ENCODE measurements around the gene GARIN5B. TPM values are rescaled to one million over a fixed set of nuclear protein-coding genes. Genes with fewer than 3 reads are reported as not detected.

GARIN5B gene
- total and polyA plus RNA-seq, 2 donors (not counting 1 experiment from before 2014, with no cell fraction given) = not detected

DNA sequence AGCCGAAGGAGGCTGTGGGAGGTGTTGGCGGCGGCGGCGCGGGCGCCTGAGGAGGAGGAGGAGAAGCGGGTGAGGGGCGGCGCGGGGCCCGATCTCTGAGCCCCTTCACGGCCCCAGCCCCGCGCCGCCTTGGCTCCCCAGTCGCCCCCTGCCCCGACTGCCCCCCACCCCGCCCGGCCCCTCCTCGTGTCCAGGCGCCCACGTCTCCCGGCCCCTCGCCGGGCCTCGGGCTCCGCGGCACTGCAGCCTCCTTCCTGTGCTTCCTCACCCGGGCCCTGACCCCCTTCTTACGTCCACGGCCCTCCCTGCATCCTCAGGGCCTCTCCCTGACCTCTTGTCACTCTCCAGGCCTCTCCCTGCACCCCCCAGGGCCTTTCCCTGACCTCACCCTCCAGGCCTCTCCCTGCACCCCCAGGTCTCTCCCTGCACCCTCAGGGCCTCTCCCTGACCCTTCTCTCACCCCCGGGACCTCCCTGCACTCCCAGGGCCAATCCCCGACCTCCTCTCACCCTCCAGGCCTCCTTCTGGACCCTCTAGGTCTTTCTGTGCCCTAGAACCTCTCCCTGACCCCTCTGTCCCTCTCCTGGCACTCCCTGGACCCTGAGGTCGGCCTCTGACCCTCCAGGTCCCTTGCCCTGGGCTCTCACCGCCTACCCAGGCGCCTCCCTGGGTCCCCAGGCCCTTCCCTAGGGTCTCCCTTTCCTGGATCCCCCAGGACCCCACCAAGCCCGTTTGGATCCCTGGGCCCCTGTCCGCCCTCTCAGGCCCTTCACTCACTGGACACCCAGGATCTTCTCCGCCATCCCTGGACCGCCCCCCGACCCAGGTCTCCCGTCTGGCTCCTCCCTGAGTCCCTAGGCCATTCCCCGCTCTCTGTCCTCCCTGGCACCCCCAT is 22.9 kb downstream of the GARIN5B start:
- no peaks in the 10 kb centered on the region for H3K9me3 Mint-ChIP-seq (ENCODE audit: insufficient read depth)
- H3K27me3 ChIP-seq (replicated peaks in 1 of 4; ENCODE audit: control extremely low read depth in 1 of 4, control insufficient read depth in 3 of 4, insufficient read depth in 4 of 4, low read length in 3 of 4) = peaks cover 0 to 23% (median 9%) of the 10 kb centered on the region in 4 experiments
- ChIA-PET POLR2A (interaction anchor here (0.7 to 1.8 kb wide), 14 partner anchors 34 to 1181 kb away, joined by 3 to 12 read pairs (median 4); partner anchors contain the start of genes FIZ1, HSPBP1, LENG1 and SYT5), CTCF (interaction anchor here (0.6 to 1.8 kb wide), 13 partner anchors 9 to 266 kb away, joined by 3 to 12 read pairs (median 5); partner anchors contain the start of genes PPP6R1, TMEM238 and ZNF865)
- peaks cover 0 to 10% of the 10 kb centered on the region in 2 experiments for H3K36me3 ChIP-seq (replicated peaks in 1 of 2; ENCODE audit: control extremely low read depth in 1 of 2, control insufficient read depth in 1 of 2, extremely low read depth in 1 of 2, insufficient read depth in 2 of 2, low read length in 1 of 2)
- H3K27me3 Mint-ChIP-seq = peaks cover 16% of the 10 kb centered on the region
- H3K79me2 ChIP-seq (ENCODE audit: control insufficient read depth, insufficient read depth, low read length) = peaks cover 17% of the 10 kb centered on the region
- no peaks in the 10 kb centered on the region for H4K20me1 ChIP-seq (ENCODE audit: control insufficient read depth, insufficient read depth, low read length, poor library complexity, severe bottlenecking)
- peak overlapping the region; percentile 31 to 68 for H3K27ac ChIP-seq (ENCODE audit: low read length in 2 of 2)
- H3K27ac Mint-ChIP-seq = peak overlapping the region; percentile 93
- peak overlapping the region; percentile 99 for H3K4me2 ChIP-seq (replicated peaks; ENCODE audit: low read depth, low read length, poor library complexity, severe bottlenecking)
- peaks cover 20% of the 10 kb centered on the region for H3K4me1 Mint-ChIP-seq
- H2AFZ ChIP-seq (ENCODE audit: insufficient read depth, low read depth, low read length, poor library complexity, severe bottlenecking) = peak overlapping the region; percentile 38
- WGBS (ENCODE audit: insufficient coverage) = 3% methylated on average over 33 of the region's 44 CpGs
- DNase-seq (peak; percentile 52), ATAC-seq (ENCODE audit: low read depth) (no peak)
- peaks cover 16 to 28% of the 10 kb centered on the region in 2 donors for H3K4me1 ChIP-seq (ENCODE audit: control insufficient read depth in 2 of 2, insufficient read depth in 2 of 2, low read length in 2 of 2)
- H3K9ac ChIP-seq (ENCODE audit: low read length) = peak overlapping the region; percentile 74
- H3K4me3 ChIP-seq (ENCODE audit: control extremely low read depth in 1 of 5, extremely low read depth in 1 of 5, insufficient read depth in 1 of 5, low read depth in 2 of 5, low read length in 4 of 5) = peak overlapping the region; percentile 41 to 81 (median 59)
- H3K4me3 Mint-ChIP-seq = peak overlapping the region; percentile 94
- intact Hi-C loops (cut with micrococcal nuclease) = loop anchor here (1.0 to 5.0 kb wide), 10 partner anchors 14 to 1473 kb away; partner anchors contain the start of genes COX6B2, HSPBP1, ISOC2 and MYADM
- H3K9me3 ChIP-seq (ENCODE audit: control extremely low read depth in 1 of 3, control insufficient read depth in 2 of 3, insufficient read depth in 1 of 3, low read length in 2 of 3) = peaks cover 0 to 7% (median 0%) of the 10 kb centered on the region in 3 donors
- TF ChIP-seq EZH2 (IDR thresholded peaks at IDR 0.05; ENCODE audit: borderline replicate concordance, insufficient read depth, low read depth, low read length, poor library complexity, severe bottlenecking) = no peak
- TF ChIP-seq, protein P1, sequence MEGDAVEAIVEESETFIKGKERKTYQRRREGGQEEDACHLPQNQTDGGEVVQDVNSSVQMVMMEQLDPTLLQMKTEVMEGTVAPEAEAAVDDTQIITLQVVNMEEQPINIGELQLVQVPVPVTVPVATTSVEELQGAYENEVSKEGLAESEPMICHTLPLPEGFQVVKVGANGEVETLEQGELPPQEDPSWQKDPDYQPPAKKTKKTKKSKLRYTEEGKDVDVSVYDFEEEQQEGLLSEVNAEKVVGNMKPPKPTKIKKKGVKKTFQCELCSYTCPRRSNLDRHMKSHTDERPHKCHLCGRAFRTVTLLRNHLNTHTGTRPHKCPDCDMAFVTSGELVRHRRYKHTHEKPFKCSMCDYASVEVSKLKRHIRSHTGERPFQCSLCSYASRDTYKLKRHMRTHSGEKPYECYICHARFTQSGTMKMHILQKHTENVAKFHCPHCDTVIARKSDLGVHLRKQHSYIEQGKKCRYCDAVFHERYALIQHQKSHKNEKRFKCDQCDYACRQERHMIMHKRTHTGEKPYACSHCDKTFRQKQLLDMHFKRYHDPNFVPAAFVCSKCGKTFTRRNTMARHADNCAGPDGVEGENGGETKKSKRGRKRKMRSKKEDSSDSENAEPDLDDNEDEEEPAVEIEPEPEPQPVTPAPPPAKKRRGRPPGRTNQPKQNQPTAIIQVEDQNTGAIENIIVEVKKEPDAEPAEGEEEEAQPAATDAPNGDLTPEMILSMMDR (IDR thresholded peaks at IDR 0.05) = no peak

Data from B cell (primary cell).